A549 (cell line): ENCODE results near the gene DEAF1.

Experiments used
- CBX8 ChIP-seq: fragments of 200-600 bp; sonication (generic); IDR thresholded peaks from 2 replicates; pipeline ENCODE4 v1.6.1; 2016
- EP300 ChIP-seq, 2 experiments: fragments of >200 bp; sonication (Bioruptor Twin); formaldehyde crosslinking; IDR thresholded peaks; 2 replicates in 1 of 2; 3 replicates in 1 of 2; pipeline ENCODE4 v1.6.1; 2016 to 2017
- MAFK ChIP-seq: fragments of 450-650 bp; IDR thresholded peaks from 2 replicates; pipeline ENCODE4 v1.6.1; 2014; ENCODE audit not compliant: partially characterized antibody
- POLR2A ChIP-seq: IDR thresholded peaks from 2 replicates; pipeline ENCODE4 v1.6.1; 2012; ENCODE audit warnings: mild to moderate bottlenecking, low read length
- RAD21 ChIP-seq, 2 experiments: fragments of >200 bp in 1 of 2; sonication (Bioruptor Twin) in 1 of 2; formaldehyde crosslinking in 1 of 2; IDR thresholded peaks in 1 of 2; conservative IDR thresholded peaks in 1 of 2; 2 replicates in 1 of 2; 3 replicates in 1 of 2; pipeline ENCODE4 v1.6.1; 2012 to 2018; ENCODE audit warnings: inconsistent platforms in 1 of 2
- RARB ChIP-seq: fragments of 250-450 bp; sonication (Bioruptor Pico); IDR thresholded peaks from 2 replicates; pipeline ENCODE4 v1.8.0; 2021; ENCODE audit warnings: mild to moderate bottlenecking, moderate library complexity
- RCOR1 ChIP-seq: fragments of 150-350 bp; IDR thresholded peaks from 2 replicates; pipeline ENCODE4 v1.6.1; 2014; ENCODE audit warnings: antibody characterized with exemption, low read length, low read depth
- SMC3 ChIP-seq: fragments of >200 bp; sonication (Bioruptor Twin); formaldehyde crosslinking; IDR thresholded peaks from 3 replicates; pipeline ENCODE4 v1.6.1; 2018; ENCODE audit warnings: inconsistent platforms
- SREBF2 ChIP-seq: fragments of 450-650 bp; IDR thresholded peaks from 2 replicates; pipeline ENCODE4 v1.6.1; 2014; ENCODE audit warnings: mild to moderate bottlenecking, moderate library complexity
- TF ChIP-seq, protein P1 (sequence below): fragments of >200 bp; sonication (Bioruptor Twin); formaldehyde crosslinking; IDR thresholded peaks from 3 replicates; pipeline ENCODE4 v1.5.1; 2016
- TF ChIP-seq, protein P2 (sequence below): fragments of 450-650 bp; IDR thresholded peaks from 2 replicates; pipeline ENCODE4 v1.6.1; 2014; ENCODE audit warnings: antibody characterized with exemption

GRCh38 chr11:721247-721740 lies 26.3 kb upstream of the DEAF1 start:
- TF ChIP-seq RAD21 (conservative IDR thresholded peaks at IDR 0.05 in 1 of 2, IDR thresholded peaks at IDR 0.05 in 1 of 2) (no peak), POLR2A (no peak), SREBF2 (no peak), SMC3 (no peak), MAFK (no peak), CBX8 (no peak), RARB (no peak), RCOR1 (no peak), EP300 (IDR thresholded peaks at IDR 0.05) (no peak)
- TF ChIP-seq, protein P1, sequence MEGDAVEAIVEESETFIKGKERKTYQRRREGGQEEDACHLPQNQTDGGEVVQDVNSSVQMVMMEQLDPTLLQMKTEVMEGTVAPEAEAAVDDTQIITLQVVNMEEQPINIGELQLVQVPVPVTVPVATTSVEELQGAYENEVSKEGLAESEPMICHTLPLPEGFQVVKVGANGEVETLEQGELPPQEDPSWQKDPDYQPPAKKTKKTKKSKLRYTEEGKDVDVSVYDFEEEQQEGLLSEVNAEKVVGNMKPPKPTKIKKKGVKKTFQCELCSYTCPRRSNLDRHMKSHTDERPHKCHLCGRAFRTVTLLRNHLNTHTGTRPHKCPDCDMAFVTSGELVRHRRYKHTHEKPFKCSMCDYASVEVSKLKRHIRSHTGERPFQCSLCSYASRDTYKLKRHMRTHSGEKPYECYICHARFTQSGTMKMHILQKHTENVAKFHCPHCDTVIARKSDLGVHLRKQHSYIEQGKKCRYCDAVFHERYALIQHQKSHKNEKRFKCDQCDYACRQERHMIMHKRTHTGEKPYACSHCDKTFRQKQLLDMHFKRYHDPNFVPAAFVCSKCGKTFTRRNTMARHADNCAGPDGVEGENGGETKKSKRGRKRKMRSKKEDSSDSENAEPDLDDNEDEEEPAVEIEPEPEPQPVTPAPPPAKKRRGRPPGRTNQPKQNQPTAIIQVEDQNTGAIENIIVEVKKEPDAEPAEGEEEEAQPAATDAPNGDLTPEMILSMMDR = no peak
- TF ChIP-seq, protein P2, sequence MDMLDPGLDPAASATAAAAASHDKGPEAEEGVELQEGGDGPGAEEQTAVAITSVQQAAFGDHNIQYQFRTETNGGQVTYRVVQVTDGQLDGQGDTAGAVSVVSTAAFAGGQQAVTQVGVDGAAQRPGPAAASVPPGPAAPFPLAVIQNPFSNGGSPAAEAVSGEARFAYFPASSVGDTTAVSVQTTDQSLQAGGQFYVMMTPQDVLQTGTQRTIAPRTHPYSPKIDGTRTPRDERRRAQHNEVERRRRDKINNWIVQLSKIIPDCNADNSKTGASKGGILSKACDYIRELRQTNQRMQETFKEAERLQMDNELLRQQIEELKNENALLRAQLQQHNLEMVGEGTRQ = no peak
